GM12878 (cell line): ENCODE data around the gene PSMC6. TPM values are rescaled to one million over a fixed set of nuclear protein-coding genes. Genes with fewer than 3 reads are reported as not detected.

Source experiments
- ATAC-seq: fragments of 200-7000 bp; cut with Tn5 transposase; 3 replicates; pipeline ENCODE4 v1.9.1; 2020; ENCODE audit warnings: mild to moderate bottlenecking, moderate library complexity
- BruUV-seq: library from RNA; stranded (reverse); fragments of 400-500 nt; replicated peaks from 2 replicates; lab custom pipeline; 2021; lab: Mats Ljungman, UMichigan
- CTCF ChIA-PET: fragments of 300-600 bp; sonication (Branson Sonifier 250); formaldehyde crosslinking; extraction: SDS; loops from one replicate; lab custom pipeline; 2021; ENCODE audit warnings: inconsistent platforms; lab: Yijun Ruan, JAX
- POLR2A ChIA-PET: fragments of 350-600 bp; formaldehyde crosslinking; extraction: SDS; loops from one replicate; lab custom pipeline; 2021; ENCODE audit warnings: inconsistent platforms; lab: Charles Lee
- RAD21 ChIA-PET: fragments of 300-600 bp; sonication (Branson Sonifier 250); formaldehyde crosslinking; loops from one replicate; lab custom pipeline; 2023; ENCODE audit warnings: antibody characterized with exemption; ENCODE audit not compliant: unreplicated experiment; lab: Charles Lee
- SMC1A ChIA-PET: fragments of 300-600 bp; sonication (Branson Sonifier 250); formaldehyde crosslinking; loops from one replicate; lab custom pipeline; 2023; ENCODE audit not compliant: unreplicated experiment, uncharacterized antibody; lab: Charles Lee
- DNase-seq: peaks from one replicate; pipeline ENCODE4 v3.0.0-alpha.2; 2011; ENCODE audit warnings: low read depth, low spot score
- FAIRE-seq: peaks from 3 replicates; lab custom pipeline; 2011; peaks lifted over from hg19 to GRCh38; lab: Jason Lieb, UNC
- H2AFZ ChIP-seq: 2 replicates; pipeline ENCODE4 v1.6.0; 2011; ENCODE audit warnings: low read depth, low read length, control low read depth; ENCODE audit not compliant: control insufficient read depth
- H3K27ac ChIP-seq: 2 replicates; pipeline ENCODE4 v1.5.1; 2011; ENCODE audit warnings: control low read depth; ENCODE audit not compliant: control insufficient read depth, insufficient read depth
- H3K27me3 ChIP-seq, 2 experiments: replicated peaks in 1 of 2; 2 replicates each; pipeline versions ENCODE4 v1.6.0 to v1.6.1; 2011; ENCODE audit warnings: low read length in 1 of 2; ENCODE audit not compliant: control insufficient read depth in 2 of 2, insufficient read depth in 2 of 2
- H3K36me3 ChIP-seq, 2 experiments: 2 replicates each; pipeline ENCODE4 v1.5.1; 2011; ENCODE audit warnings: low read length in 1 of 2; ENCODE audit not compliant: control insufficient read depth in 2 of 2, insufficient read depth in 2 of 2
- H3K4me1 ChIP-seq: 2 replicates; pipeline ENCODE4 v1.6.1; 2011; ENCODE audit warnings: mild to moderate bottlenecking, low read length, moderate library complexity, mixed read lengths; ENCODE audit not compliant: control insufficient read depth, insufficient read depth
- H3K4me2 ChIP-seq: 2 replicates; pipeline ENCODE4 v1.6.0; 2011; ENCODE audit warnings: control low read depth; ENCODE audit not compliant: control insufficient read depth, insufficient read depth
- H3K4me3 ChIP-seq: fragments of 200-600 bp; sonication (generic); 2 replicates; pipeline ENCODE4 v1.5.1; 2016
- H3K79me2 ChIP-seq: 2 replicates; pipeline ENCODE4 v1.6.0; 2011; ENCODE audit warnings: low read length; ENCODE audit not compliant: control insufficient read depth, insufficient read depth
- H3K9ac ChIP-seq: 2 replicates; pipeline ENCODE4 v1.8.0; 2011; ENCODE audit warnings: low read length, control low read depth, mixed read lengths; ENCODE audit not compliant: control insufficient read depth, insufficient read depth
- H3K9me3 ChIP-seq: replicated peaks from 3 replicates; pipeline ENCODE4 v1.5.1; 2011; ENCODE audit warnings: mild to moderate bottlenecking, low read length; ENCODE audit not compliant: control insufficient read depth, insufficient read depth
- H4K20me1 ChIP-seq: 2 replicates; pipeline ENCODE4 v1.6.0; 2011; ENCODE audit not compliant: control insufficient read depth, insufficient read depth
- CEBPZ ChIP-seq: fragments of 150-350 bp; IDR thresholded peaks from 2 replicates; pipeline ENCODE4 v1.6.1; 2016; ENCODE audit warnings: low read depth, low read length
- FOS ChIP-seq: IDR thresholded peaks from 3 replicates; pipeline ENCODE4 v1.6.1; 2011; ENCODE audit warnings: borderline replicate concordance; ENCODE audit not compliant: insufficient read length; ENCODE audit errors: extremely low read depth
- HDGF ChIP-seq: fragments of 450-650 bp; IDR thresholded peaks from 2 replicates; pipeline ENCODE4 v1.6.1; 2016; ENCODE audit warnings: antibody characterized with exemption
- SMAD1 ChIP-seq: fragments of 450-650 bp; IDR thresholded peaks from 2 replicates; pipeline ENCODE4 v1.6.1; 2018; ENCODE audit warnings: mild to moderate bottlenecking, low read depth; ENCODE audit not compliant: partially characterized antibody
- in situ Hi-C: fragments of 300-500 bp; cut with MboI; formaldehyde crosslinking; loops from 9 replicates; pipeline ENCODE4 v1.14.3; 2018; ENCODE audit warnings: mixed read lengths
- intact Hi-C: fragments of 100-400 bp; cut with micrococcal nuclease; formaldehyde crosslinking; loops from one replicate; pipeline ENCODE4 v1.14.2; 2022; ENCODE audit not compliant: unreplicated experiment
- polyA plus RNA-seq, 11 experiments: library from polyadenylated mRNA; depleted of rRNA in 4 of 11; unstranded in 6 of 11; stranded (reverse) in 5 of 11; fragments of >200 nt; fragmentation: Nextera tagmentation in 4 of 11; fragmentation: Illumina TruSeq in 1 of 11; extraction: Ambion mirVana in 4 of 11; extraction: Trizol in 1 of 11; gene quantifications; 1 replicate in 1 of 11; 2 replicates in 10 of 11; pipeline versions ENCODE4 v1.2.1 to v1.2.3, GENCODE V29; 2011 to 2016; ENCODE audit warnings: inconsistent platforms in 2 of 11, missing spikeins in 2 of 11, low read depth in 1 of 11
- total RNA-seq, 4 experiments: library from RNA; depleted of rRNA in 3 of 4; stranded (reverse); fragments of >200 nt in 3 of 4; fragmentation: Illumina TruSeq in 1 of 4; extraction: Trizol in 1 of 4; gene quantifications; 2 replicates each; pipeline versions ENCODE4 v1.2.1 to v1.2.3, GENCODE V29; 2013 to 2021
- TF ChIP-seq, protein P1 (sequence below): fragments of 450-650 bp; IDR thresholded peaks from 2 replicates; pipeline ENCODE4 v1.6.1; 2017; ENCODE audit warnings: borderline replicate concordance

Gene PSMC6
- total and polyA plus RNA-seq, 10 of the 15 experiments (the other 5 are each of a cell fraction or from before 2014, with no cell fraction given): 71.4 to 192 (median 153) TPM

DNA sequence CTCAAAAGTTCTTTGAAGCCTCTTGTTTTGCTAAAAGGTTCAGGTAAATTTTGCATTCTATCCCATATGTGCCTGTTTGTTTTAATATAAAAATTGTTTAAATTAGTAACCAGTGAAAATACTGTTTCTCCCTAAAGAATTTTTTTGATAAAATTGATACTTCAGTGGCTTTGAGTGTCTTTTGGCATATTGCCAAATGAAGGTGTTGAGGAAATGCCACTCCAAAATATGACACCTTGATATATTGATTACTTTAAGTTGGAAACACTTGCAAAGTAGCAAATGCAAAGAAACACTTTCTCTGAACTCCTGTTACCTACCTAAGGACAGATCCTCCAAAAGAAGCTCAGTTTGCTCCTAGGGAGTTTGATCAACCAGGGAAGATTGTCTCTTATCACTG, 31.4 kb downstream of the PSMC6 start:
- BruUV-seq: no TSS peak
- H3K4me1 ChIP-seq: peaks cover 9% of the 10 kb centered on the region
- FAIRE-seq: no peak
- in situ Hi-C loops (no loop called here), intact Hi-C loops (no loop called here)
- no peak for ATAC-seq
- H3K4me2 ChIP-seq: no peak overlapping the region
- no peak for DNase-seq
- H2AFZ ChIP-seq: no peak overlapping the region
- H4K20me1 ChIP-seq: no peaks in the 10 kb centered on the region
- H3K4me3 ChIP-seq: no peak overlapping the region
- TF ChIP-seq CEBPZ (no peak), FOS (no peak), HDGF (no peak), SMAD1 (peak; percentile 26)
- TF ChIP-seq, protein P1, sequence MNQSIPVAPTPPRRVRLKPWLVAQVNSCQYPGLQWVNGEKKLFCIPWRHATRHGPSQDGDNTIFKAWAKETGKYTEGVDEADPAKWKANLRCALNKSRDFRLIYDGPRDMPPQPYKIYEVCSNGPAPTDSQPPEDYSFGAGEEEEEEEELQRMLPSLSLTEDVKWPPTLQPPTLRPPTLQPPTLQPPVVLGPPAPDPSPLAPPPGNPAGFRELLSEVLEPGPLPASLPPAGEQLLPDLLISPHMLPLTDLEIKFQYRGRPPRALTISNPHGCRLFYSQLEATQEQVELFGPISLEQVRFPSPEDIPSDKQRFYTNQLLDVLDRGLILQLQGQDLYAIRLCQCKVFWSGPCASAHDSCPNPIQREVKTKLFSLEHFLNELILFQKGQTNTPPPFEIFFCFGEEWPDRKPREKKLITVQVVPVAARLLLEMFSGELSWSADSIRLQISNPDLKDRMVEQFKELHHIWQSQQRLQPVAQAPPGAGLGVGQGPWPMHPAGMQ: no peak
- no peak overlapping the region for H3K27ac ChIP-seq
- peaks cover 17% of the 10 kb centered on the region for H3K79me2 ChIP-seq
- H3K9ac ChIP-seq: no peak overlapping the region
- RAD21 ChIA-PET: no interaction called here
- H3K9me3 ChIP-seq: no peaks in the 10 kb centered on the region
- H3K36me3 ChIP-seq: no peaks in the 10 kb centered on the region; a peak in 1 of 4 replicates
- POLR2A ChIA-PET: no interaction called here
- SMC1A ChIA-PET: interaction anchor here (2.1 kb wide), 1 partner anchor 8 kb away, joined by 7 read pairs; the partner anchor contains the start of gene STYX
- no peaks in the 10 kb centered on the region for H3K27me3 ChIP-seq
- CTCF ChIA-PET: interaction anchor here (0.9 kb wide), 1 partner anchor 204 kb away, joined by 3 read pairs; no protein-coding TSS in a partner anchor
